ENCODE results near the gene SELL. TPM values are rescaled to one million over a fixed set of nuclear protein-coding genes. Genes with fewer than 3 reads are reported as not detected.
"Not testable (repeated sequence)": the region's sequence is repeated elsewhere in the genome, so short reads cannot be mapped to it uniquely, and the experiment has no call there.

SELL gene
- total RNA-seq, 1 experiment from 2014 or later: 0.11 TPM

GRCh38 chr1:169667699-169668596, 43.5 kb downstream of the SELL start:
- DNase-seq (ENCODE audit: low read depth): not testable (repeated sequence)

DNA sequence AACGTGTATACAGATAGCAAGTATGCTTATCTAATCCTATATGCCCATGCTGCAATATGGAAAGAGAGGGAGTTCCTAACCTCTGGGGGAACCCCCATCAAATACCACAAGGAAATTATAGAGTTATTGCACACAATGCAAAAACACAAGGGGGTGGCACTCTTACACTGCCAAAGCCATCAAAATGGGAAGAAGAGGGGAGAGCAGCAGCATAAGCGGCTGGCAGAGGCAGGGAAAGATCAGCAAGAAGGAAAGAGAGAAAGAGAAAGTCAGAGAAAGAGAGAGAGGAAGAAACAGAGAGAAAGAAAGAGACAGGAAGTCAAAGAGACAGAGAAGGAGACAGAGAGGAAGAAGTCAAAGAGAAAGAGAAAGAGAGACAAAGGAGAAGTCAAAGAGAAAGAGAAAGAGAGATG, 44.2 kb downstream of the SELL start:
- DNase-seq (ENCODE audit: low read depth): not testable (repeated sequence)

DNA sequence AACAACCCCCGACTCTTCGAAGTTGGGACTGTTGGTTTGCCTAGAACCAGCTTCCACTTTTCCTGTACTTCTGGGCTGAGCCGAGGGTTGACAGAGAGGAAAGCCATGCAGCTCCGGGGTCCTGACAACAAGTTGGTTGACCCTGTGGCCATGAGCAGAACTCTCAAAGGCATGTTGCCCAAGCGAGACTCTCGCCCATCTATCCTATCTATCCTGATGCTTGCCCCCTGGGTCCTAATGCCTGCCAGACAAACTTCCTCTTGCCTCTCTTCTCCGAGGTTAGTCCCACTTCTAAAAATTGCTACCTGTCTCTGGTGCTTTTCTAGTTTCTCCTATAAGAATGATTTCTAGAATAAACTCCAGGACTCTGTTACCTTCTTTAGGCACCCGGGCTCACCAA, 48.7 kb downstream of the SELL start:
- not testable (repeated sequence) for DNase-seq (ENCODE audit: low read depth)

GRCh38 chr1:169661066-169661465, 50.4 kb downstream of the SELL start:
- not testable (repeated sequence) for DNase-seq (ENCODE audit: low read depth)

GRCh38 chr1:169658777-169659176, 52.6 kb downstream of the SELL start:
- DNase-seq (ENCODE audit: low read depth): not testable (repeated sequence)

GRCh38 chr1:169653873-169654272, 57.5 kb downstream of the SELL start:
- DNase-seq (ENCODE audit: low read depth): no peak

DNA sequence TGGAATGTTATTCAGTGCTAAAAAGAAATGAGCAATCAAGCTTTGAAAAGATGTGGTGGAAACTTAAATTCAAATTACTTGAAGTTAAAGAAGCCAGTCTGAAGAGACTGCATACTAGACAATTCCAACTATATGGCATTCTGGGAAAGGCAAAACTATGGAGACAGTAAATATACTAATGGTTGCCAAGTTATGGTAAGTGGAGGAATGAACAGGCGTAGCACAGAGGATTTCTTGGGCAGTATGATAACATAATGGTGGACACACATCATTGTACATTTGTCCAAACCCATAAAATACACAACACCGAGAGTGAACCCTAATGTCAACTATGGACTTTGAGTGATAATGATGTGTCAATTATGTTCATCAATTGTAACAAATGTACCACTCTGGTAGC, 60.4 kb downstream of the SELL start:
- no peak for DNase-seq (ENCODE audit: low read depth)

DNA sequence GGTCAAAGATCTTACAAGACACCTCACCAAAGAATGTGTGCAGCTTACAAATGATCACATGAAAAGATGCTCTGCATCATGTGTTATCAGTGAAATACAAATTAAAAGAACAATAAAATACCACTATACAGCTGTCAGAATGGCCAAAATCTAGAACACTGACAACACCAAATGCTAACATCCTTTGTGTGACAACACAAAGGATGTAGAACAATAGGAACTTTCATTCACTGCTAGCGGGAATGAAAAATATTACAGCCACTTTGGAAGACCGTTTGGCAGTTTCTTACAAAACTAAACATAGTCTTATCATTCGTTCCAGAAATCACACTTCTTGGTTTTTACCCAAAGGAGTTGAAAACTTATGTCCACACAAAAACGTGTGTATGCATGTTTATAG, 60.9 kb downstream of the SELL start:
- DNase-seq (ENCODE audit: low read depth): no peak

GRCh38 chr1:169648709-169649108, 62.7 kb downstream of the SELL start:
- no peak for DNase-seq (ENCODE audit: low read depth)

- no peak for DNase-seq (ENCODE audit: low read depth)
Observed at GRCh38 chr1:169648187-169648586, 63.2 kb downstream of the SELL start.

- no peak for DNase-seq (ENCODE audit: low read depth)
Observed at GRCh38 chr1:169647512-169647911, 63.9 kb downstream of the SELL start.

DNA sequence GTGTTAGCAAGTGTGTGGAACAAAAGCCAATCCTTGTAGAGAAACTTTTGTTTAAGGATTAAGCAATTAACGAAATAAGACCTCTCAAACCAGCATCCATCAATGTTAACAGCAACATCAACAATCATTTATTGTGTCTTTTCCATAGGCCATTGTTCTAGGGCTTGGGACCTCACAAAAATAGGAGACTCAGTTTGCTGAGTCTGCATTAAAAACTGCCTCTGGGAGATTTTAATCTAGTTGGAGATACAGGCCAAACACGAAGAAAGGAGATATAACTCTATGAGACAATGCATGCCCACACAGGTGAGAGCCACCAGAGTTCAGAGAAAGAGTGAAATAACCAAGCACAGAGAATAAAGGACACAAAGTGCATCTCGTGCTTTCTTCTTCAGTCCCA, 67.1 kb downstream of the SELL start:
- no peak for DNase-seq (ENCODE audit: low read depth)

Other genes starting within 250 kb of the SELL start
- gene SLC19A2, start 225.7 kb downstream of the SELL start, total RNA-seq (2014; rRNA removed; shearing (Covaris generic)): 9.8 and 11.3 TPM in 2 replicates
- gene F5, start 125.1 kb downstream of the SELL start, total RNA-seq (2014; rRNA removed; shearing (Covaris generic)): not detected in 2 replicates
- gene SELP, start 81.5 kb downstream of the SELL start, total RNA-seq (2014; rRNA removed; shearing (Covaris generic)): not detected in 2 replicates
- 0.24 and 0.80 TPM in 2 replicates for gene SELE, start 22.5 kb upstream of the SELL start, total RNA-seq (2014; rRNA removed; shearing (Covaris generic))
- gene METTL18, start 83.3 kb upstream of the SELL start, total RNA-seq (2014; rRNA removed; shearing (Covaris generic)): 10.4 and 13.0 TPM in 2 replicates
- gene SCYL3, start 182.3 kb upstream of the SELL start, total RNA-seq (2014; rRNA removed; shearing (Covaris generic)): 7.3 and 7.4 TPM in 2 replicates